A673 (cell line): Measurements from ENCODE around the gene MMP21.

Source experiments
- CTCF ChIP-seq: fragments of 300-800, 200-600 bp; sonication (generic); conservative IDR thresholded peaks from 2 replicates; pipeline ENCODE4 v1.5.1; 2017; ENCODE audit warnings: low read depth, mild to moderate bottlenecking, antibody characterized with exemption, low read length, moderate library complexity, mixed read lengths
- EZH2 ChIP-seq: fragments of 200-600 bp; sonication (generic); IDR thresholded peaks from 2 replicates; pipeline ENCODE4 v1.6.1; 2017; ENCODE audit warnings: borderline replicate concordance, low read depth, mild to moderate bottlenecking, mixed read lengths, antibody characterized with exemption, low read length; ENCODE audit not compliant: poor library complexity, severe bottlenecking

DNA sequence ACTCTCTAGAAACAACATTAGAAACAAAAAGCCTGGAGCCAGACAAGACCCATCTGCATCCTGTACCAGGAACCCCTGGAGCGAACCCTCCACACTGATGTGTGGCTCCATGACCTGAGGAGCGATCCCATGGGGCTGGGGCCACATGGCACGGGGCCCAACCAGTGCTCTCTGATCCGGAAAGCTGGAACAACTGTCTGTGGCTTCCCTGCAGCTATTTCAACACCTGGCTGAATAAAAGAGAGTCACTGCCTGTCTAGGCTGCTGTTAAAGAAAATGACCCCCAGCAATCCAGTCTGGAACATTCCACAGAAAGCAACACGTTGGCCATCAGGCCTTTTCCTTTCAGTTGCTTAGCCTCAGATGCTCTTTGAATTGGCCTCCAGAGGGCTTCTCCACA lies 26.5 kb upstream of the MMP21 start:
- no peak for TF ChIP-seq CTCF
- no peak for TF ChIP-seq EZH2
